Bone marrow (tissue), 2 donors: ENCODE measurements around the gene AUTS2.
"Not testable (repeated sequence)": the region's sequence is repeated elsewhere in the genome, so short reads cannot be mapped to it uniquely, and the experiment has no call there.

Experiments
- DNase-seq, 2 donors: peaks; one replicate each; lab custom pipeline; 2025; lab: John Stamatoyannopoulos, UW

AUTS2 gene

DNA sequence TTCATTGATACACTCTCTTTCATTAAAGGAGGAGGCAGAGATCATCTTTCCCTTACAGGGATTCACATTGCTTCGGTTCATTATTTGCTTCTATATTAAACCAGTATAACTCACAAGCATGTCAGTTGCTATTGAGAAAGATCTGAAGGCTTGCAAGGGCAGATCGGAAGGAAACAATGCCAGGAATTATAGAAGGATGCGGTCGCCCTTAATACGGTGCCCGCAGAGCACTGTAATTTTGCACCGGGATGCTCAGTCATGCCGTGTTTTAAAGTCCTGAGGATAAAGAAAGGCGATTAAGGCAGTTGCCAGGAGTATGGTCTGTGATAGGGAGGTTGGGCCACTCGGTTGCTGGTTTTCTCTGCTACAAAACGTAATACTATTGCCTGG, 1183.6 kb downstream of the AUTS2 start:
- DNase-seq: no peak

DNA sequence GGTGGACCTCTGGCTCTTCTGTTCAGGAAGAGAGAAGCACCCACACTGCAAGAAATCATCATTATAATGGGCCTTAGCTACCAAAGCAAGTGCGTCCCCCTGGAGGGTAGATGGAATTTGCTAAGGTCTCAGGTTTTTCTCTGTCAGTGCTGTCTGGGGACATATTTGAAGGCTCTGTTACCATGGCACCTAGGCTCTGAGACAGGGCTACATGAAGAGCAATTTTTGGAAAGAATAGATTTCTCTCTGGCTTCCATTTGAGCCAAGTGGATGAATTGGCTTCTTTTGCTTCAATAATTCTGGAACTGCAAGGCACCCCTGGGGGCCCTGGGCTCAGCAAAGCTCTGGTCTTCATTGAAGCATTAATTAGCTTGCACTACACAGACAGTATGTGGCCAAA, 1184.5 kb downstream of the AUTS2 start:
- DNase-seq: no peak

DNA sequence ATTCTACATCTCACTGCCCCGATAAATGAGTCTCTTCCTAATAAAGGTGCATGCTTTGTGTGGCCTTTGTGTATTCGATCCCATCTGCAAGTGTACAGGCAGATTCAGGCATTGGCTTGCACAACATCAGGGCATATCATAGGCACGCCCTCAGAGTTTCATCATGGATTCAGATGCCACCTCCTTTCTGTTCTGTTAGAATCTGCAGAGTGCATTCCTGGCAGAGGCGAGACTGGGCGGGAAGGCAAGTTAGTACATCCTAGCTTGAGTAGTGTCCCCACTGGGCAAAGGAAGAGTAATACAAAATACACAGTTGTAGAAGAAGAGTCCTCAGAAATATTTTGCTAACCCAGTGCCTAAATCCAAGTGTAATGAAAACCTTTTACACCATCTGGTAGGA, 1187.2 kb downstream of the AUTS2 start:
- DNase-seq: no peak

DNA sequence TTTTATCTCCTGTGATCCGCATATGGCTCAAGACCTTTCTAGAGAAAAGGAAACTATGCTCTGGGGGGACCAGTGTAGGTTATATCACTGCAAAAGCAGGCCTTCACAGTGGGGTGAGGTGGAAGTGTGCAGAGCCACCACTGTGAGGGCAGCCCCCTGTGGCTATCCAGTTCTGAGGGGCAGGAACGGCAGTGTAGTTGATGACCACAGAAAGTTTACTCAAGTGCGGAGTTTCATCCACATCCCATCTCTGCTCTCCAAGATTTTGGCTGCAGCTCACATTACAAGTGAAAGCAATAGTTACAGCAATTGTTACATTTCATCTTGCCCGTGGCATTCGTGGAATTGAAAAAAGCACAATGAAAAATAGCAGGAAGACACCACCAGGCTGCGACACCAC, 1187.8 kb downstream of the AUTS2 start:
- no peak for DNase-seq

DNA sequence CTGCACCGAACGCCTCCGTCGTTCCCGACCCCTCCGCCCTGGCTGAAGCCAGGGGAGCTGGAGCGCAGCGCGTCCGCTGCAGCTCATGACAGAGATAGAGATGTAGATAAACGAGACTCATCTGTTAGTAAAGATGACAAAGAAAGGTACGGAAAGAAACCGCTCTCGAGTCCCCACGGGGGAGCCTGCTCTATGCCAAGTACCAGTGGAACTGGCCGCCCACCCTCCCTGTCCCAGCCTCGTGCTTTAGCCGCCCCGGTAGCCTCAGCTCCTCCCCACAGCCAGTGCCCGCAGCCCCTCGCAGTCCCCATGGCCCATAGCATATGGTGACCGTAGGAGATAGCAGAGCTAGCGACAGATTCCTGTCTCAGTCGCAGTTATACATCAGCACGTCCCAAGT, 1189.0 kb downstream of the AUTS2 start:
- no peak for DNase-seq

DNA sequence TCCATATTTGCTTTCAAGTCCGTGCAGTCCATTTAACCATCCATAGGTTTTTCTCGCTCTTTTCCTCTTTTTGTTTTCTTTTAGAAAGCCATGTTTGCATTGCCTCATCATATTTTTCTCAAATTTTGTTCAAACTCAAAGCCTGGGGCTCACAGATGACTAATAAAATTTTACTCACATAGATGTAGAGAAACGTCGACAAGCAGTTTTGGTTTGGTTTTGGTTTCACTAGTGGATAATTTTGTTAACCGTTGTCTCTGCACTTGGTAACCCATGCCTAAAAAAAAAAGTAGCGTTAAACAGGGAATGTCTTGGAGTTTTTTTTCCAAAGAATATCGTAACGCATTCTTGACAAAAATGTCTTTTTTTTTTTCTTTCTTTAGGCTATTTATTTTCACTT, 1189.5 kb downstream of the AUTS2 start:
- DNase-seq: no peak

DNA sequence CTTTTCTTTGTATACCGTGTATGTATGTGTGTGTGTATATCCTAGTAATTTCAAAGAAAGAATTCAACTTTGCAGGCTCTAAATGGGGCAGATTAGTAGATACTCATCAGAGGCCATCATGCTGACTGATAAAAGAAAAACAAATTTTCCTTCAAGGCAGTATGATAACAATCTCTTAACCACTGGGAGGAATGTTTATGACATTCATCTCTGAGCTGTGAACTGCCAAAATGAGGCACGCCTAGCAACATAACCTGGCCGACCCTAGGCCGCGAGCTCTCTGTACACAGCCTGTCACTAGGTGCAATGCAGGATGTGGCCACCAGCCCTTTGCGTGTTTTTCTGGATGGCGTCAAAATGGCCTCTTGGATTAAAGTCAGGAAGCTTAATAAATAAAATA, 1190.0 kb downstream of the AUTS2 start:
- no peak for DNase-seq

DNA sequence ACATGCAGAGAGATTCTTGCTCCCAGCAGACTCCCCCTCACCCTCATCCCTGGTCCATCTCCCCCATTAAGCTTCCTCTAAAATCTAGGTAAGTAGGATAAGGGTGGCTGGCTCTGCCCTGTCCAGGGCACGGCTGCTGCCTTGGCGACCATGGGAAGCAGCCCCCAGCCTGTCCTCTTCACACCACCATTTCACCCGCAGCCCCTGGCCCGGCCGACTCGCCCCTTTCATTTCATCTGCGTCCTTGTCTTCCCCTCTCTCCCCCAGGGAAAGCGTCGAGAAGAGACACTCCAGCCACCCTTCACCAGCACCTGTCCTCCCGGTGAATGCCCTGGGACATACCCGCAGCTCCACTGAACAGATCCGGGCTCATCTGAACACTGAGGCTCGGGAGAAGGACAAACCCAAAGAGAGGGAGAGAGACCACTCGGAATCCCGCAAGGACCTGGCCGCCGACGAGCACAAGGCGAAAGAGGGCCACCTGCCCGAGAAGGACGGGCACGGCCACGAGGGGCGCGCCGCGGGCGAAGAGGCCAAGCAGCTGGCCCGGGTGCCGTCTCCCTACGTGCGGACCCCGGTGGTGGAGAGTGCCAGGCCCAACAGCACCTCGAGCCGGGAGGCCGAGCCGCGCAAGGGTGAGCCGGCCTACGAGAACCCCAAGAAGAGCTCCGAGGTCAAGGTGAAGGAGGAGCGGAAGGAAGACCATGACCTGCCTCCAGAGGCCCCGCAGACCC, 1191.4 kb downstream of the AUTS2 start:
- no peak for DNase-seq

DNA sequence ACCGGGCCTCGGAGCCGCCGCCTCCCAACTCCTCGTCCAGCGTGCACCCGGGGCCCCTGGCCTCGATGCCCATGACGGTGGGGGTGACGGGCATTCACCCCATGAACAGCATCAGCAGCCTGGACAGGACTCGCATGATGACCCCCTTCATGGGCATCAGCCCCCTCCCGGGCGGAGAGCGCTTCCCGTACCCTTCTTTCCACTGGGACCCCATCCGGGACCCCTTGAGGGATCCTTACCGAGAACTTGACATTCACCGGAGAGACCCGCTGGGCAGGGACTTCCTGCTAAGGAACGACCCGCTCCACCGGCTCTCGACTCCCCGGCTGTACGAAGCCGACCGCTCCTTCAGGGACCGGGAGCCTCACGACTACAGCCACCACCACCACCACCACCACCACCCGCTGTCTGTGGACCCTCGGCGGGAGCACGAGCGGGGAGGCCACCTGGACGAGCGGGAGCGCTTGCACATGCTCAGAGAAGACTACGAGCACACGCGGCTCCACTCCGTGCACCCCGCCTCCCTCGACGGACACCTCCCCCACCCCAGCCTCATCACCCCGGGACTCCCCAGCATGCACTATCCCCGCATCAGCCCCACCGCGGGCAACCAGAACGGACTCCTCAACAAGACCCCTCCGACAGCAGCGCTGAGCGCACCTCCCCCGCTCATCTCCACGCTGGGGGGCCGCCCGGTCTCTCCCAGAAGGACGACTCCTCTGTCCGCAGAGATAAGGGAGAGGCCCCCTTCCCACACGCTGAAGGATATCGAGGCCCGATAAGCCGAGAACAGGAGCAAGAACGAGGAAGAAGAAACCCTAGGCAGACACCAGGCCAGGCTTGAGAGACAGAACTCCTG, 1192.2 kb downstream of the AUTS2 start:
- no peak for DNase-seq

DNA sequence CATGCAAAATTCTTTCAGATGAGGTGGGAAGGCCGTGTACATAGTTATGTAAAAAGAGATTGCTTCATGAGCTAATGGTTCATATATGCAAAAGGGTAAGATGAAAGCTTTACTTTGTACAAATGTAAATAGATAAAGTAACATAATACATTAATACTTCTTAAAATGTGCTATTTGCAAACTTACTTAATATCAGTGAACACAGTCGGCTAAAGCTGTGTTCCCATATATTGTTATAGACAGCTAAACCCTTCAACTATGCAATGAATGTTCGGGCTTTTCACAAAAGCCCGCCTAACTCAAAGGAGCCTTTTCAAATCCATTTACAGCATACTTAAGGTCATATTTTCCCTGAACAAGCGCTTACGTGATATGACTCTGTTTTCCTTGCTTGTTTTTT, 1193.1 kb downstream of the AUTS2 start:
- no peak for DNase-seq

DNA sequence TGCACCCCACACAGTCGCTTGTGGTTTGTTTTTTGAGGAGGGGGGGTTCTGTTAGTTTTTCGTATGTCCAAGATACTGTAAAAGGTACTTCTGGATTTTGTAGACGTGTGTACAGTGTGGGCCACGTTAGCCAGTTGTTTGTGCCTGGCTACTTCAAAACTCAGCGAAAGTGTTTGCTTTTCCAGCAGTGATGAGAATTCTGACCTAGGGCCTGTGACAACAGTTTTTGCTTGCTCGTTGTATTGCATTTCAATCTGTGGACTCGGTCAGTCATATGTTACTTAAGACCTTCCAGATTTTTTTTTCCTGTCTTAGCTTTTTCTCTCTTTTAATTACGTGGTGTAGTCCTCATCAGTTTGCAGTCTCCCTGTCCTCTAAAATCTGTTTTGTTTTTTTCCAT, 1194.8 kb downstream of the AUTS2 start:
- no peak for DNase-seq

DNA sequence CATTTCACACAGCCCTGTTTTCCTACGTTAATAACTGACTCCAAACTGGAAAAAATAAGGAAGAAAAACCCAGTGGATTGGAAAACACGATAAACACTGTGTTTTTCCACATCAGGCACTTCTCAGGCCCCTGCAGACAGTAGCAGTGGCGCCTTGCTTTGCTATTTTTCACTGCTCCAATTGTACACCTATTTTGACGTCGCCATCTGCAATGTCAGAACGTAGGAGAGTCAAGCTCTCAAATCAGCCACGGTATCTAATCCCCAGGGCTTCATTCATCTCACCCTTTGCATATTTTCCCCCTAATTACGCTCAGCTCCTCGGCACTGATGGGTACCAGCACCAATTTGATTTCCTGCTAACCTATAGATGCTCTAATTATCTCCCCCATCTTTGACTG, 1195.5 kb downstream of the AUTS2 start:
- no peak for DNase-seq

DNA sequence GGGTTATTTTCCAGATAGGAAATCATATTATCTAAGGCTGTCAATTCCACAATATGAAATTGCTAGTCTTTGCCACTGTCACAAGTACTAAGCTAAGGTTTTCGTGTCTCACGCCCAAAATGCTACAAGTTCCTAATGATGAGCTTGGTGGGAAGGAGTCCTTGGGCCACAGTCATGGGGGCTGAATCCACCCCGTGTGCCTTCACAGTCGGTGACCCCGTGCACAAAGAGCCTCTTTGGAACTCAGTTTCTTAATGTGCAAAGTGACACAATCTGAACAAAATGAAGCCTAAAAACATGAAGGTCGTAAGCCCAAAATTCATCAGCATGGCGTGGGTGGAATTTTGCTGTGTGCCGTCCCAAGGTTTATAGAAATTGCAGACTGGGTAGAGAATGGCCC, 1196.7 kb downstream of the AUTS2 start:
- no peak for DNase-seq

DNA sequence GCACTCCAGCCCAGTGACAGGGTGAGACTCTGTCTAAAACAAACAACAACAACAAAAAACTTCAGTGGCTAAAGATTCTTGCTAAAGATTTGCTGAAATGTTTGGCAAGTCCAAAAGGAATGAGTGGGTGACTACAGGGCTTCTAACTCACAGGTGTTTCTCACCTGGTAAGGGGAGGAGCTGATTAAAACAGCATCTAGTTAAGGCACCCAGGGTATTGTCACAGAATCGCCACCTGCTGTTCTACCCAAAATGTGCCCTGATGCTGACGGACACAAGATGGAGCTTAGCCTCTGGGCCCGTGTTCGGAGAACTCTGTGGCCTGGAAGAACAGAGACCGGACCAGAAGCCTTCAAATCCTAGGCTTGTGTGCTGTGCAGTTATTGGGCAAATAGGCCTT, 1197.7 kb downstream of the AUTS2 start:
- DNase-seq: no peak

DNA sequence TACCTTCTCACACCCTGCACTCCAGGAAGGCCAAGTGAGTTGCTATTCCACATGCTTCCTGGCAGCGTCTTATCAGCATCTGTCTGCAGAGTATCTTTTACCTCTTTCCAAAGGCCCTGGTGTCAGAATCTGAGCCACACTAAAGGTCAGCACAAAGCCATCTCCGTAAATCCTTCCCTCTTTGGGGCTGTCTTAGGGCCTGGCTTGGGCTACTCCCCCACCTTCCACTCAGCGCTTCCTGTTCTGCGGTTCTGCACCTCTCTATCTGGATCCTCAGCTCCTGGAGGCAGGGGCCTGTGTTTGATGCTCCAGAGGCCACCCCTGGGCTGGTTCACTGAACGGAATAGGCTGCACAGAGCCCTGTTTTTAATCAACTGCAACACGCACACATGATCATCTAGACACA, 1198.8 kb downstream of the AUTS2 start:
- DNase-seq: no peak

DNA sequence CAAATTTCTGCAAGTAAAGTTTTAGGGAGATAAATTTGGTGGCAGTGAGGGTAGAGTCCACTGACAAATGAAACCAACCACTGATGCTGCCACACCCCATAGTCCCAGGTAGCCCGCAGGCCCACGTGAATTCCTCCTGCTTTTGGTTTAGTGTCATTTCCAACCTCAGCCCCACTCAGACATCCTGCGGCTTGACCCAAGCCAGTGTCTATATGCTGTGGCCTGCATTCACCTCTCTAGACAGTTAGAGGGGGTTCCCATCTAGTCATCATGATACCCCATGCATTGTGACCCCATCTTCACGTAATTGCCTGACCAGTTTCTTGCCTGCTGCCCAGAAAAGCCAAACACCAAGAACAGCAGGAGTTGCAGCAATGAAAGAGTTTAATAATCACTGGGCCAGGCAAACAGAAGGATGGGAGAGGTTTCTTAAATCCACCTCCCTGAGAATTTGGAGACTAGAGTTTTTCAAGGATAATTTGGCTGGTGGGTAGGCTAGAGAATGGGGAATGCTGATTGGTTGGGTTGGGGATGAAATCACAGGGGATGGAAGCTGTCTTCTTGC, 1201.6 kb downstream of the AUTS2 start:
- DNase-seq: no peak

DNA sequence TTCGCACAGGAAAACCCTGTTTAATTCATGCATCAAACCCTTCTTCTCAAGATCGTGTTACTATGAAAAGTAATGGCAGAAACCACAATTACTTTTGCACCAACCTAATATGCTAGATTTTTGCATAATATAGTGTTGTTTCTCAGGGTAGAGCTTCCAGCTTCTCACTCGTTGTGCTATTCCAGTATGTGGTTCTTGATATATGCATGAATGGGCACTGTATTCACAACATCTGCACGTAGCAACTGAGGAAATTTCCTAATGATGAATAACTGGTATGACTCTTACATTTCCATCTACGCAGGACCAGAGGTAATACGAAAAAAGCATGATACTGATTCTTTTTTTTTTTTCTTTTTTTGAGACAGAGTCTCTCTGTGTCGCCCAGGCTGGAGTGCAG, 1207.1 kb downstream of the AUTS2 start:
- no peak for DNase-seq

DNA sequence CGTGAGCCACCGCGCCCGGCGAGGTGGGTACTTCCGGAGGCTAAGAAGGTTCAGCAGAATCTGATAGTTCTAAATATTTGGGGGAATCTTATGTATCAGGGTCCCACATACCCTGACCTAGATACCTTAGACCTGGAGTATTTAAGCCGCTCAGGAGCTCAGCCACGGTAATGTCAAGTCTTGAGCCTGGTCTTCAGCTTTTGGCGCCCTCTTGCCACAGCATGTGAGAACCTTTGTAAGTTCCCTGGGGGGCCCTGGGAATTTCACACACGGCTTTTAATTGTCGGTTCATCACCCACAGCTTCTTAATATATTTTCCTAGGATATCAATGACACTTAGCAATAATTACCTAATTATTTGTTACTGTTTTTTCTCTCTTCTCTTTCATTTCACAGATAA, 1209.4 kb downstream of the AUTS2 start:
- DNase-seq: no peak

DNA sequence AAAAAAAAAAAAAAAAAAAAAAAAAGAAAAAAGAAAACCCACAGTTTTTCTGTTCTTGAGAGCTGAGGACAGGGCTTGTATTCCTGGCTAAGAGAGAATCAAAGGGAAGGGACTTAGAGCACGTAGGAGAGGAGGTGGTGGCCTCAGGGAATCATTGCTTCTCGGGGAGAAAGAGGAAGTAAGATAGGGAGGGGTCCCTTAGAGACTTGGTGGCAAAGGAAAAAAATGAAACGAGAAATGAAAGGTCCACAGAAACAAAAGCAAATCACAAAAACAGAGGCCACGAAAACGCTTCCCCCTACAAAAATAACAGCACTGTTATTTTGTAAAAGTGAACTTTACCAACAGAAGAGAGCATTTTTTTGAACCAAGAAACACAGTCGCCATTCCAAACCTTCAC, 1210.6 kb downstream of the AUTS2 start:
- DNase-seq: no peak

DNA sequence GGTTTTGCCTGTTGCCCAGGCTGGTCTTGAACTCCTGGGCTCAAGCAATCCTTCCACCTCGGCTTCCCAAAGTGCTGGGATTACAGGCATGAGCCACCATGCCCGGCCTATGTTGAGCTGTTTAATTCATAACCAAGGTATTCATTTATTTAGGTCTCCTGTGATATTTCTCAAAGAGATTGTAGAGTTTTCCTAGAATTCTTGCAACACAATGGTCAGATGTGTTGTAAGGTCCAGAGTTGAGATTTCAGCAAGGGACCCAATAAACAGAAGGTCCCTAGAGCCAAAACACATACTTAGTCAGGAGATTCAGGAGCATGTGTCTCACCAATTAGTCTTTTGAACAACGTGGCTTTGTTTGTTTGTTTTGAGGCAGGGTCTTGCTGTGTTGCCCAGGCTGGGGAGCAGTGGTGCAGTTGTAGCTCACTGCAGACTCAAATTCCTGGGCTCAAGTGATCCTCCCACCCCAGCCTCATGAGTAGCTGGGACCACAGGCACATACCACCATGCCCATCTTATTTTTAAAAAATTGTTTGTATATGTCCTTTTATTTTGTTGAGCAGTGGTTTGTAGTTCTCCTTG, 1212.4 kb downstream of the AUTS2 start:
- no peak for DNase-seq

DNA sequence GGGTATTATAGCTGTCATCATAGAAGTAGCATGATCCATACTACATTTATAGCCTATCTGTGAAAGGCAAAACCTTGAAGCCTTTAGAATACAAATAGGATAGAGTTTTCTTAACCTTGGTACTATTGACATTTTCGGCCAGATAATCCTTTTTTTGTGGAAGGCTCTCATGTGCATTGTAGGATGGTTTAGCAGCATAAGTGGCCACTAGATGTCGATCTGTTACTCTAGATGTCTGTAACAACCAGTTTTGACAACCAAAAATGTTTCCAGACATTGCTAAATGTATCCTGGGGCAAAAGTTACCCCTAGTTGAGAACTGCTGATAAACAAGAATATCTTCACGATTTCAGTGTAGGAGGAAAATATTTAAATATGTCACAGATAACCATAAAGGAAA, 1214.2 kb downstream of the AUTS2 start:
- DNase-seq: no peak

DNA sequence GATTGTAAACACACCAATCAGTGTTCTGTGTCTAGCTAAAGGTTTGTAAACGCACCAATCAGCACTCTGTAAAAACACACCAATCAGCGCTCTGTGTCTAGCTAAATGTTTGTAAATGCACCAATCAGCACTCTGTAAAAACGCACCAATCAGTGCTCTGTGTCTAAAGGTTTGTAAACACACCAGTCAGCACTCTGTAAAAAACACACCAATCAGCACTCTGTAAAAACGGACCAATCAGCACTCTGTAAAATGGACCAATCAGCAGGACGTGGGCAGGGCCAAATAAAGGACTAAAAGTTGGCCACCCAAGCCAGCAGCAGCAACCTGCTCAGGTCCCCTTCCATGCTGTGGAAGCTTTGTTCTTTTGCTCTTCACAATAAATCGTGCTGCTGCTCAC, 1224.2 kb downstream of the AUTS2 start:
- not testable (repeated sequence) for DNase-seq
